Transverse colon (tissue), 4 donors: ENCODE data around the gene GPR78. TPM values are rescaled to one million over a fixed set of nuclear protein-coding genes. Genes with fewer than 3 reads are reported as not detected.

Source experiments
- DNase-seq: peaks from one replicate; pipeline ENCODE4 v3.0.0-alpha.2; 2019
- H3K27ac ChIP-seq, 4 donors: fragments of 200-600 bp; sonication (generic); 2 replicates each; pipeline ENCODE4 v1.5.1; 2016 to 2018; ENCODE audit warnings: inconsistent platforms in 4 of 4
- H3K27me3 ChIP-seq: fragments of 200-600 bp; sonication (generic); 2 replicates; pipeline ENCODE4 v1.5.1; 2017; ENCODE audit warnings: inconsistent platforms
- H3K36me3 ChIP-seq, 4 donors: fragments of 200-600 bp; sonication (generic); 2 replicates each; pipeline ENCODE4 v1.5.1; 2017 to 2019; ENCODE audit warnings: inconsistent platforms in 4 of 4
- H3K4me1 ChIP-seq, 4 donors: fragments of 200-600 bp; sonication (generic); 2 replicates each; pipeline ENCODE4 v1.5.1; 2017 to 2020; ENCODE audit warnings: inconsistent platforms in 4 of 4
- H3K4me3 ChIP-seq, 4 donors: fragments of 200-600 bp; sonication (generic); 1 replicate in 1 of 4; 2 replicates in 3 of 4; pipeline versions ENCODE4 v1.5.1 to v1.6.1; 2017 to 2019; ENCODE audit warnings: inconsistent platforms in 4 of 4
- H3K9me3 ChIP-seq, 2 donors: fragments of 200-600 bp; sonication (generic); 2 replicates each; pipeline ENCODE4 v1.5.1; 2017 to 2019; ENCODE audit warnings: inconsistent platforms in 2 of 2
- CTCF ChIP-seq, 5 experiments: fragments of 200-600 bp in 3 of 5; fragments of 450-650 bp in 2 of 5; sonication (generic) in 3 of 5; IDR thresholded peaks; 1 replicate in 2 of 5; 2 replicates in 3 of 5; pipeline ENCODE4 v1.5.1; 2016 to 2017; ENCODE audit warnings: antibody characterized with exemption in 5 of 5, inconsistent platforms in 3 of 5, mild to moderate bottlenecking in 2 of 5, moderate library complexity in 1 of 5
- EP300 ChIP-seq: sonication (generic); formaldehyde crosslinking; IDR thresholded peaks from one replicate; pipeline ENCODE4 v1.6.1; 2017; ENCODE audit warnings: antibody characterized with exemption, low read depth
- POLR2A ChIP-seq: fragments of 450-650 bp; IDR thresholded peaks from one replicate; pipeline ENCODE4 v1.6.1; 2016; ENCODE audit warnings: antibody characterized with exemption, mild to moderate bottlenecking, moderate library complexity
- POLR2AphosphoS5 ChIP-seq, 3 donors: sonication (generic); formaldehyde crosslinking; IDR thresholded peaks; one replicate each; pipeline ENCODE4 v1.6.1; 2016; ENCODE audit warnings: antibody characterized with exemption in 3 of 3
- WGBS, 2 donors: methylation state at CpG; one replicate each; pipeline ENCODE4 v1.1.5; 2018; ENCODE audit warnings: low coverage in 1 of 2; 5-methylcytosine and 5-hydroxymethylcytosine counted together
- in situ Hi-C, 4 donors: fragments of 200-750 bp; cut with MboI; loops; one replicate each; pipeline versions ENCODE4 v1.15.0 to v1.15.1; 2017; ENCODE audit warnings: low sequenced_read_pairs in 3 of 4, low pct_ligation_motif_present in 1 of 4, low pct_unique_long_range_greater_than_20kb in 1 of 4
- intact Hi-C: fragments of 100-400 bp; cut with DNase I; formaldehyde crosslinking; loops from one replicate; pipeline ENCODE4 v1.15.1; 2023; ENCODE audit warnings: low total_unique reads
- total RNA-seq, 4 donors: library from RNA; depleted of rRNA; stranded (reverse); fragments of >200 nt; gene quantifications; one replicate each; pipeline ENCODE4 v1.1.0, GENCODE V29; 2016

GPR78 gene
- total RNA-seq, 4 donors from 2014 or later: 0.14 TPM; not detected in 3

DNA sequence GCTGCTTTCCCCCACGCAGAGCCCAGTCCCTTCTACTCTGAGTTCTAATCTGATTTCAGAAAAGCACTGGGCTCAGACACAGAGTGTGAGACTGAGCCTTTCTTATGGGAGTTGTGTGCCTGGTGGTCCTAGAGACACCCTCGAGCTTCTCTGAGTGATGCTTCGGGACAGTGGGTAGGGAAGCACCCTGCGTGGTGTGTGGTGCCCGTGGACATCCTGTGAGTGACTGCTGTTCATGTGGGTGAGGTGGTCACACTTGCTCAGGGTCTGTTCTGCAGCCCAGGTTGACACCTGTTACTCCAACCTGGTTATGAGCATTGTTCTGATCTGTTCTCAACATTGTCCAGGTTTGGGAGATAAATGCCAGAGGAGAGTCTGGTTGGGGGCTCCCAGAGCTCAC, 6.1 kb downstream of the GPR78 start:
- Histone ChIP-seq H3K4me3 (no peak overlapping the region), H3K9me3 (no peaks in the 10 kb centered on the region), H3K4me1 (no peaks in the 10 kb centered on the region), H3K27me3 (peaks cover 21% of the 10 kb centered on the region), H3K27ac (no peak overlapping the region), H3K36me3 (no peaks in the 10 kb centered on the region)
- TF ChIP-seq POLR2A (no peak), POLR2AphosphoS5 (IDR thresholded peaks at IDR 0.05) (no peak), EP300 (no peak), CTCF (IDR thresholded peaks at IDR 0.05) (no peak)
- intact Hi-C loops: no loop called here
- no peak for DNase-seq
- in situ Hi-C loops: loop anchor here in 2 of 4 donors (25.0 kb wide), 2 partner anchors 124 to 349 kb away; no protein-coding TSS in a partner anchor
- 45% methylated on average over 5 of the region's 5 CpGs; no CpG with 5 or more reads in 1 of the 2 donors for WGBS, 2 donors

- Histone ChIP-seq H3K4me3 (no peak overlapping the region), H3K36me3 (no peaks in the 10 kb centered on the region), H3K27me3 (peaks cover 21% of the 10 kb centered on the region), H3K9me3 (no peaks in the 10 kb centered on the region), H3K27ac (no peak overlapping the region), H3K4me1 (no peaks in the 10 kb centered on the region)
- in situ Hi-C loops: loop anchor here in 2 of 4 donors (25.0 kb wide), 2 partner anchors 125 to 350 kb away; no protein-coding TSS in a partner anchor
- TF ChIP-seq EP300 (no peak), CTCF (IDR thresholded peaks at IDR 0.05) (no peak), POLR2A (no peak), POLR2AphosphoS5 (IDR thresholded peaks at IDR 0.05) (no peak)
- intact Hi-C loops: no loop called here
- DNase-seq: no peak
- 71% methylated on average over 32 of the region's 37 CpGs; no CpG with 5 or more reads in 1 of the 2 donors for WGBS, 2 donors
Measured at GRCh38 chr4:8586671-8587468, 6.7 kb downstream of the GPR78 start.

DNA sequence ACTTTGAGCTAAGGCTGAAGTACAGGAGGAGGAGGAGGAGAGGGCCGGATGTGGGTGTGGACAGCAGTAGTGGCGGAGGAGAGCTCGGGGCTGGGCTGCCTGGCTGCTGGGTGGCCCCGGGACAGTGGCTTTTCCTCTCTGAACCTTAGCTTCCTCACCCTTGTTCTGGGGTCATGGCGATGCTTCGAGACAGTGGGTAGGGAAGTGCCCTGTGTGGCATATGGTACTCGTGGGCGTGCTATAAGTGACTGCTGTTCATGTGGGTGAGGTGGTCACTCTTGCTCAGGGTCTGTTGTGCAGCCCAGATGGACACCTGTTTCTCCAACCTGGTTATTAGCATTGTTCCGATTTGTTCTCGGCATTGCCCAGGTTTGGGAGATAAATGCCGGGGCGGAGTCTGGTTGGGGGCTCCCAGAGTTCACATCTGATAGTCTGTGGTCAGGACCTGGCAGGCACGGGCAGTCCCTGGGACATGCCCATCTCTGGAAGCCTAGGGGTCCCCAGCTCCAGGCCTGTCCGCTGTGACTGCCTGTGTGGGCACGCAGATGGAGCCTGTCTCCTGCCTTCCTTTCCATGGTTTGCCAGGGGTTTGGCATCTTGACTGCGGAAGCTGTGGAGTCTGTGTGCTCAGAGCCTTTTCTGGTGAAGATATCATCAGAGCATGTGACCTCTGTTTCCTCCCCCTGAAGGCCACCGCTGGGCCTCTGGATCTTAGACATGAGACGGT, 7.4 kb downstream of the GPR78 start:
- TF ChIP-seq POLR2AphosphoS5 (IDR thresholded peaks at IDR 0.05) (no peak), EP300 (no peak)
- intact Hi-C loops: no loop called here
- in situ Hi-C loops: loop anchor here in 2 of 4 donors (25.0 kb wide), 2 partner anchors 125 to 350 kb away; no protein-coding TSS in a partner anchor
- Histone ChIP-seq H3K36me3 (no peaks in the 10 kb centered on the region), H3K27me3 (peaks cover 21% of the 10 kb centered on the region), H3K4me3 (no peak overlapping the region), H3K9me3 (no peaks in the 10 kb centered on the region), H3K4me1 (no peaks in the 10 kb centered on the region), H3K27ac (no peak overlapping the region)
- no peak for DNase-seq
- 80% methylated on average over 18 of the region's 18 CpGs; no CpG with 5 or more reads in 1 of the 2 donors for WGBS, 2 donors

GRCh38 chr4:8588196-8588470, 7.9 kb downstream of the GPR78 start:
- no peak for TF ChIP-seq POLR2A
- TF ChIP-seq POLR2AphosphoS5 (IDR thresholded peaks at IDR 0.05): no peak
- no peak for TF ChIP-seq EP300
- TF ChIP-seq CTCF (IDR thresholded peaks at IDR 0.05): no peak
- in situ Hi-C loops (loop anchor here in 2 of 4 donors (25.0 kb wide), 2 partner anchors 126 to 351 kb away; no protein-coding TSS in a partner anchor), intact Hi-C loops (no loop called here)
- H3K36me3 ChIP-seq: no peaks in the 10 kb centered on the region
- H3K9me3 ChIP-seq: no peaks in the 10 kb centered on the region
- no peak overlapping the region for H3K4me3 ChIP-seq
- H3K27ac ChIP-seq: no peak overlapping the region
- DNase-seq: no peak
- H3K27me3 ChIP-seq: peaks cover 26% of the 10 kb centered on the region
- 71% methylated on average over 2 of the region's 2 CpGs; no CpG with 5 or more reads in 1 of the 2 donors for WGBS, 2 donors
- H3K4me1 ChIP-seq: no peaks in the 10 kb centered on the region
